Activated T-cell treated with anti-CD3 and anti-CD28 coated beads for 1 hour (primary cell): ENCODE results near the gene IYD.
"Not testable (repeated sequence)": the region's sequence is repeated elsewhere in the genome, so short reads cannot be mapped to it uniquely, and the experiment has no call there.

Experiments used
- DNase-seq: peaks from one replicate; pipeline ENCODE4 v3.0.0-alpha.2; 2020; ENCODE audit warnings: low read depth

Gene IYD

DNA sequence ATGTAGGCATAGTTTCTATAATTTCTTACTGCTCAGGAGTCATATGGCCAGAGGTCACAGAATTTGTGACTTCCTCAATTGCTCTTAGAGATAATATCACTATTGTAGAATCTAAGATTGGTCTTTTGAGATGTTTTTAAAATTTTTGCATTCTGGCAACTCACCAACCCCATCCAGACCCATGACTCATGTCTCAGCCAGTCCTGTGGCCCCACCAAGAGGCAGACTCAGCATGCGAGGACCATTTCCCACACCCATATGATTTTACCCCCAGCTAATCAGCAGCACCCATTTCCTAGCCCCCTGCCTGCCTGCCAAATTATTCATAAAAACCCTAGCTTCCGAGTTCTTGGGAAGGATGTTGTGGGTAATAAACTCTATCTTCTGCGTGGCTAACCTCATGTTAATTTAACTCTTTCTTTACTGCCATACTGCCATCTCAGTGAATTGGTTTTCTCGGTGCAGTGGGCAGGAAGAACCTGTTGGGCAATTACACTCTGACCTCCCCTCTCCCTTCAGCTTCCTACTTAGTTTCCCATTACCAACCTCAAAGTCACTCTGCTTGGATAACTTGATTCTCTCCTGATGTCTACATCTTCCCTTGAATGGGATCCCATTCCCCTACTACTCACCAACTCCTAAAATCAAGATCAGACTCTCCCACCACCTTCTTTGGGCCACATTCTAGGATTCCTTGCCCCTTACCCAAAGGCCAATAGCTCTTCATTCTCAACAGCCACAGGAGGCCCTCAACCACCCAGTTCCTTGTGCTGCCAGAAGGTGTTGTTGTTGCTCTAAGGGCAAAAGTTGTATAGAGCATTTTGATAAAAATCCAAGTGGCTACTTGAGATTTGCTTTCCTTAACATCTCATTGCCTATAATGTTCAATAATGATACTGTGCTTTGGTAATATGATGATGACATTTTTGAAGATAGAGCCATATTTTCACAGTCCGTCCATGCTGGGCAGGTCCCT, 16.2 kb upstream of the IYD start:
- no peak for DNase-seq

DNA sequence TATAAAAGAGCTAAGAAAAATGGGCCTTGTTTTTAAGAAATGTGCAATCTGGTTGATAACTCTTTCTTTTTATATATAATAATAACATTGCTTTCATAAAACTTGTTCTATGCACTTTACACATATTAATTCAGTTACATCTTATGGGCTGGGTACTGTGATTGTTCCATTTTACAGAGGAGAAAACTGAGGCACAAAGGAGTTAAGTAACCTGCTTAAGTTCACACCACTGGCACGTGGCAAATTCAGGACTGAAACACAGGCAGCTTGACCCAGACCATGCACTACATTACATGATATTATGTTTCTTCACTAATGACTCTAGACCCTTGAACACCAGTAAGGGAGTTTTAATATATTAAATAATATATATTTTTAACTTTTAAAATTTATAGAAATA, 15.4 kb upstream of the IYD start:
- DNase-seq = no peak

- no peak for DNase-seq
These were observed 13.8 kb upstream of the IYD start for GRCh38 chr6:150354754-150355571.

GRCh38 chr6:150355932-150356331, 12.9 kb upstream of the IYD start:
- no peak for DNase-seq

DNA sequence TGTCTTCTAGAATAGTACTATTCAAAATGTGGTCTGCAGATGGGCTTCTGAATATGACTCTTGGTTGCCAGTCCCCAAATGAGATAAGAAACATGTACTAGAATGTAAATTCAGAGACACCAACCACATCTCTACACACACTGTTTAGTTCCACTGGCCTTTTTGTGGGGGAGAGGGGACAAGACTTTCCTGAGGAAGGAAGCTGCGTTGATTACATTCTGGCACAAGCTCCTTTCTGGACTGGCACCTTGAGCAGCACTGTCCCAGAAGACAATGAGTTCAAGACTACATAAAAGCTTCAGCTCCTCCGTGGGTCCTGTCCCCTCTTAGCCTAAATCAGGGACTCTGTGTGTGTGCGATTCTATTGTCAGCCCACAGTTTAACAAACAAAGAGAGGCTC, 6.9 kb upstream of the IYD start:
- DNase-seq = no peak

- no peak for DNase-seq
These were observed 5.1 kb upstream of the IYD start for GRCh38 chr6:150363733-150364132.

DNA sequence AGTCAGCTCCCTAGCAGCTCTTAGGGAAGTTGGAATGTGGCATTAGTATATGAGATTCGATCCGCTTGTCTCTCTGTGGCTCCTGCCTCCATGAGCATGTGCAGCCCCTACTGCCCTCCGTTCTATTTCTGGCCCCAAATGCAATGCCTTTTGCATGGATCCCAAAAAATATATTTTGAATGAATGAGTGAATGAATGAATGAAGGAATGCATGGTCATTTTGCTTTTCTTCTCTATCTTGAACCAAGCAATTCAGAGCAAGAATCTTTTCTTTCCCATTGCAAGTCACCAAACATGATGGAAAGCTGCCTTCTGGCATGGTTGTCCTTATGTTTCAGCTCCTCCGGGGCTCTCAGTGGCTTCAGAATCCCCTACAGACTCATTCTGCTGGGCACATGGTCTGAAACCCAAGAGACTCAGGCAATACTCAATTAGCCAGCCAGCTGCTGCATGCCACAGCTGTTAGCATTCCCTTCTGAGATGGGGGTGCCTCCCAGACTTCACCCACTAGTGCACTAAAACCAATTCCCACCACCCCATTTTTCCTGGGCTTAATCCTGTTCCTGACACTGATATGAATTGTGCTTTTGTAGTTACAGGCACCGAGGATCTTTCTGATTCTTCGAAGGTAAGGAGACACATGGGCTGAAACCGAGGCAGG, 2.6 kb upstream of the IYD start:
- no peak for DNase-seq

DNA sequence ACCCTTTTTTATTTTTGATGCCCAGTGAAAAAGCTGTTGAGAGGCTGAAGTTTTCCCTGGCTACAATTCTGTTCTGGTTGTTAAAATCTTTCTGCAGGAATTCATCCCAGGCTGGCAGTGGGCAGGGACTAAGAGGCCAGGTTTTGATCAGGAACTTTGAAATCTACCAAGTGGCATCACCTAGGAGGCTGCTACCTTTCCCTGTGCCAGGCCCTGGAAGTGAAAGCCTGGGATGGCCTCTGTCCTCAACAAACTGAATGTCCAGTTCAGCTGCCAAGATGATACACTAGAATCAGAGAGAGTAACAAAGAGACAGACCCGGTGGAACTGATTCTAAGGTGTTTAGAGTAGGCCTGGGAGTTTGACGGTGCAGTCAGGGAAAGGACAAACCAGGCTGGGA, 596 bp downstream of the IYD start:
- no peak for DNase-seq

GRCh38 chr6:150370112-150370511, 1.3 kb downstream of the IYD start:
- DNase-seq = no peak

- no peak for DNase-seq
These were observed 2.5 kb downstream of the IYD start for GRCh38 chr6:150371356-150371755.

- DNase-seq = no peak
These were observed 3.2 kb downstream of the IYD start for GRCh38 chr6:150372051-150372450.

DNA sequence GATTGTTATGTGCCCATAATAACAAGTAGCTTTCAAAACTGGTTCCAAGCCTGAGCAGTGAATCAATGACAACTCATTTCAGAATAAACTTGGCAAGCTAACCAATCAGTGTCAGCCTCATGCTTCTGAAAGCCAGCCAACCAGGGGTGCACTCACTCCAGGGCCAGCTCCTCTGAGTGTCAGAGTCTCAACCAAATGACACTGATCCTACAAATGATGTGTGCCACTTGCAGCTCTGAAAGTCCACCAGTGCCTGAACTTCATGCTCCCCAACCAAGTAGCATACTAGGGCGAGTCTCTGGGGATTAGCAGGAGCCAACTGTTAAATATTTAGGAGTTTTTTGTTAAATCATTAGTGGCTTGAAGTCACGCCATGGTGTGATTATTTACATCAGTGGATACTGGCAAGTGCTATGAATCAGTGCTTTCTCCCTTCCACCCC, 4.5 kb downstream of the IYD start:
- DNase-seq = no peak

DNA sequence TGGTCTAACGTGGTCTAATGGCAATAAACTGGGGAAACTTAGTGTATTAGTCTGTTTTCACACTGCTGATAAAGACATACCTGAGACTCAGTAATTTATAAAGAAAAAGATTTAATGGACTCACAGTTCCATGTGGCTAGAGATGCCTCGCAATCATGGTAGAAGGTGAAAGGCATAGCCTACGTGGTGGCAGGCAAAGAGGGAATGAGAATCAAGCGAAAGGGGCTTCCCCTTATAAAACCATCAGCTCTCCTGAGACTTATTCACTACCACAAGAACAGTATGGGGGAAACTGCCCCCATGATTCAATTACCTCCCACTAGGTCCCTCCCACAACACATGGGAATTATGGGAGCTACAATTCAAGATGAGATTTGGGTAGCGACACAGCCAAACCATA, 5.5 kb downstream of the IYD start:
- DNase-seq = not testable (repeated sequence)

DNA sequence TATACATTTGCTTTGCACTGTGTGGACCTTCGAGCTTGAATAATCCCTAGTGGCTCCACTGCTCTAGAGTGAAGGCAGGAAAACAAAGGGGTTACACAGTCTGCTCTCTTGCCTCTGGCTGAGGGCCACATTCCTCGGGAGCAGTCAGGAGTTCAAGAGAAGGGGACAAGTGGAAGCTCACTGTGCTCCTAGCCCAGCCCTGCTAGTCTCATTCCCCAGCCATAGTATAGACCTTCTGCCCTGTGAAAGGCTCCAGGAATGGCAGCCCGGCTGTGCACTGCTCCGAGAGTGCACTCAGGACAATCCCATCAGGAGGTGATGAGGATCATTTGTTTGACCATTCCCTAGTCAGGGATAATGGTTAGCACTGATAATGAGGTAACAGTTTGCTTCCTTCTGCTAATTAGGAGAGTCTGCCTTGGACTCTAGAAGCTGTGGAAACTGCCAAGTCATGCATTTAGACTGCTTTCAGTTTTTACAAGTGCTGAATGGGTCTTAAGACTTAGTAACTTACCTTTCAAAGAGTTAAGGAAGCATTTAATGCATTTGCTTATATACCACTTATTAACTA, 8.5 kb downstream of the IYD start:
- no peak for DNase-seq

DNA sequence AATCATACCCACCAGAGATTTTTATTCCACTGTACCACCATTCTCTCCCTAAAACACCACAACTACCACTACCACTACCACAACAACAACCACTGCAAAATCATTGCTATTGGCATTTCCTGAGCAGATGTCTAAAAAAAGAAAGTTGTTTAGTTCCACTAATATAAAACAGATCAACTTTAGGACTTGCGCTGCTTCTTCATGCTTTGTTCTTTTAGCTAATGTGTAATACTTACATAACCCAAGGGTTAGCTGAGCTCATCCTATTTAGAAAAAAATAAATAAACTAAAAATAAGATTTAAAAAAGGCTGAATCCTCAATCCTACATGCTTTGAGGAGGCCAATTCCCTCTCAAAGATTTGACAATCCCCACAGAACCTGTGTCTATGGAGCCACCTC, 11.4 kb downstream of the IYD start:
- DNase-seq = no peak

DNA sequence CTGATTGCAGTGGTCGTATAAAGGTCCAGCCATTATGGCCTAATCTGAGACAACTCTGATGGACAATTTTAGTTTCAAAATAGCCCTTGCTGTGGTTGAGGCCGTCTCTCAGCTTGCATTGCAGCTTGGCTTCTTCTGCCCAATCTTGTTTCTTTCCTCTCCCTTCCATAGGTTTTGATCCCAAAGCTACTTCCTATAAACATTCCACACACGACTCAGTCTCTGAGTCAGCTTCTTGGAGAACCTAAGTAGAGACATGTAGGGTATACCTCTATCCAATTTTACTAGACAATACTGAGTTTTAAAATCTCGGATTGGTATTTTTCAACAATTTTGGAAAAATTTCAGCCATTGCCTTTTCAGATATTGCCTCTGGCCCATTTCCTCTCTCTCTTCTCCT, 13.4 kb downstream of the IYD start:
- no peak for DNase-seq

GRCh38 chr6:150391414-150391813, 22.6 kb downstream of the IYD start:
- no peak for DNase-seq

DNA sequence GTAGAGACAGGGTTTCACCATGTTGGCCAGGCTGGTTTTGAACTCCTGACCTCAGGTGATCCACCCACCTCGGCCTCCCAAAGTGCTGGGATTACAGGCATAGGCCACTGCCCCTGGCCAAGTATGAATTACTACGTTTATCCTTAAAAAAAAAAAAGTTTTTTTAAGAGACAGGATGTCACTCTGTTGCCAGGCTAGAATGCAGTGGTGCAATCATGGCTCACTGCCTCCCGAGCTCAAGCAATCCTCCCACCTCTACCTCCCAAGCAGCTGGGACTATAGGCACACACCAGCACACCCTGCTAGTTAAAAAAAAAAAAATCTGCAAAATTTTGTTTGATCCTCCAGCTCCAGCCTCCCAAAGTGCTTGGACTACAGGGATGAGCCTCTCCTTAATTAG, 23.1 kb downstream of the IYD start:
- no peak for DNase-seq

DNA sequence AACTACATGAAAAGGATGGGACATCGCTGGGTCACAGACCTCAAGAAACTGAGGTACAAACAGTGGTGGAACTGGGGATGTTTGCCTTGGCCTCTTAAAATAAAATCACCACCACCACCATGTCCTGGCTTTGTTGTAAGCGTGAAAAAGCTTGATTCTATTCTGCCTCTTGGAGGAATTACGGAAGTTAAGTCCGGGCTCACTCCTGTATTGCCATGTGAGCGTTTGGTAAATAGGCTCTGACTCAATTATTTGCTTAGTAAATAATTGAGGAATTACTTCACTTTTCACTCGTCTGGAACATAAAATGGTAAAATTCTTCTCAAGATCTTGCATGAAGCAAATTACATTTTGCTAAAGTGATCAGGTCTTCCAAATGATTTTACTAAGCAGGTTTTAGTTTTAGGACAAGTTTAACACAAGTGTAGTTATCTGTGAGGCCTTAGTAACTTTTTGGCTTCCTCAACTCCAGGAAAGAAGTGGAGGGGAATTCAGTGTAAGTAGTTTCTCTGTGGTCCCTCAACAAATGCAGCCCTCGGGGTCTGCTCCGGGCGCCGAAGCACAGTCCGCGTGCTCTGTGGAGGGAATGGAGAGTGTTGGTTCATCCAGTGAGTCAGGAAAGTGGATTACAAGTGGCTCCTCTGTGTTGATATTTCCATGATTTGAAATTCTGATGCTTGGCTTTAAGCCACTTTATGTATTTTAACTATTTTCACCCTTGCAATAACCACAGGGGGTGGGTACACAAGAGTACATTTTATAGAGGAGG, 23.8 kb downstream of the IYD start:
- DNase-seq = no peak

GRCh38 chr6:150394053-150394898, 25.5 kb downstream of the IYD start:
- DNase-seq = no peak
